ENCODE results near the gene GPR55. TPM values are rescaled to one million over a fixed set of nuclear protein-coding genes. Genes with fewer than 3 reads are reported as not detected.
A peak's percentile ranks its signal among the peaks of the same experiment; 100 is the strongest.

The GPR55 gene
- total RNA-seq, 1 experiment from 2014 or later: not detected

GRCh38 chr2:230870544-230871360 lies 54.3 kb downstream of the GPR55 start:
- Histone ChIP-seq H3K4me1 (peaks cover 44% of the 10 kb centered on the region), H3K4me3 (ENCODE audit: low read depth, low read length) (no peak overlapping the region), H3K36me3 (ENCODE audit: control insufficient read depth, insufficient read depth, low read length) (0 out of 2 replicates have a peak, but pooled peaks cover 1% of the 10 kb centered on the region), H3K9me3 (no peaks in the 10 kb centered on the region), H3K27me3 (replicated peaks; ENCODE audit: control insufficient read depth, insufficient read depth, low read length) (no peaks in the 10 kb centered on the region)
- peaks cover 9% of the 10 kb centered on the region for H3K4me1 Mint-ChIP-seq (ENCODE audit: low read depth, unreplicated experiment)
- ChIA-PET POLR2A (interaction anchor here (0.6 to 1.1 kb wide), 3 partner anchors 25 to 136 kb away, joined by 3 to 13 read pairs (median 3); no protein-coding TSS in a partner anchor), CTCF (interaction anchor here (0.6 to 1.9 kb wide), 3 partner anchors 15 to 117 kb away, joined by 3 to 8 read pairs (median 6); no protein-coding TSS in a partner anchor)
- H3K4me3 Mint-ChIP-seq (ENCODE audit: unreplicated experiment): peak overlapping the region; percentile 66
- peak; percentile 79 to 84 for DNase-seq
- BruUV-seq (replicated peaks): no TSS peak
- TF ChIP-seq CTCF (IDR thresholded peaks at IDR 0.05; ENCODE audit: insufficient read depth in 1 of 2, low read depth in 1 of 2, low read length in 1 of 2, severe bottlenecking in 1 of 2, unreplicated experiment in 1 of 2): no peak
- H3K36me3 Mint-ChIP-seq (ENCODE audit: insufficient read depth, unreplicated experiment): peaks cover 22% of the 10 kb centered on the region
- peak overlapping the region; percentile 97 for H3K27ac Mint-ChIP-seq (ENCODE audit: unreplicated experiment)
- no peaks in the 10 kb centered on the region for H3K9me3 Mint-ChIP-seq (ENCODE audit: unreplicated experiment)
- intact Hi-C loops (cut with micrococcal nuclease; ENCODE audit: unreplicated experiment): loop anchor here (1.0 to 5.0 kb wide), 4 partner anchors 25 to 164 kb away; no protein-coding TSS in a partner anchor
- H3K27me3 Mint-ChIP-seq (ENCODE audit: insufficient read depth, unreplicated experiment): no peaks in the 10 kb centered on the region

- Mint-ChIP-seq H3K4me1 (ENCODE audit: low read depth, unreplicated experiment) (peaks cover 9% of the 10 kb centered on the region), H3K9me3 (ENCODE audit: unreplicated experiment) (no peaks in the 10 kb centered on the region), H3K36me3 (ENCODE audit: insufficient read depth, unreplicated experiment) (peaks cover 15% of the 10 kb centered on the region), H3K27me3 (ENCODE audit: insufficient read depth, unreplicated experiment) (no peaks in the 10 kb centered on the region), H3K4me3 (ENCODE audit: unreplicated experiment) (peak overlapping the region; percentile 66), H3K27ac (ENCODE audit: unreplicated experiment) (peak overlapping the region; percentile 97)
- no peaks in the 10 kb centered on the region for H3K27me3 ChIP-seq (replicated peaks; ENCODE audit: control insufficient read depth, insufficient read depth, low read length)
- CTCF ChIA-PET: interaction anchor here (0.6 to 1.9 kb wide), 3 partner anchors 15 to 117 kb away, joined by 3 to 8 read pairs (median 6); no protein-coding TSS in a partner anchor
- intact Hi-C loops (cut with micrococcal nuclease; ENCODE audit: unreplicated experiment): loop anchor here (2.0 to 5.0 kb wide), 3 partner anchors 42 to 165 kb away; no protein-coding TSS in a partner anchor
- POLR2A ChIA-PET: interaction anchor here (0.6 to 1.1 kb wide), 3 partner anchors 26 to 100 kb away, joined by 3 to 13 read pairs (median 3); no protein-coding TSS in a partner anchor
- H3K4me3 ChIP-seq (ENCODE audit: low read depth, low read length): no peak overlapping the region
- 0 out of 2 replicates have a peak, but pooled peaks cover 1% of the 10 kb centered on the region for H3K36me3 ChIP-seq (ENCODE audit: control insufficient read depth, insufficient read depth, low read length)
- BruUV-seq (replicated peaks): TSS peak; percentile 66
- DNase-seq: no peak
- TF ChIP-seq CTCF (IDR thresholded peaks at IDR 0.05; ENCODE audit: insufficient read depth in 1 of 2, low read depth in 1 of 2, low read length in 1 of 2, severe bottlenecking in 1 of 2, unreplicated experiment in 1 of 2): no peak
- peaks cover 44% of the 10 kb centered on the region for H3K4me1 ChIP-seq
- no peaks in the 10 kb centered on the region for H3K9me3 ChIP-seq
These were observed 55.0 kb downstream of the GPR55 start for GRCh38 chr2:230869914-230870543.
